Esophagus muscularis mucosa (tissue), 3 donors: ENCODE data around the gene NKAIN1.

Experiments used
- CTCF ChIP-seq, 3 experiments: fragments of 200-600 bp in 2 of 3; fragments of 450-650 bp in 1 of 3; sonication (generic) in 2 of 3; IDR thresholded peaks; one replicate each; pipeline ENCODE4 v1.5.1; 2017 to 2019; ENCODE audit warnings: antibody characterized with exemption in 3 of 3, mild to moderate bottlenecking in 2 of 3, moderate library complexity in 1 of 3
- POLR2A ChIP-seq: fragments of 450-650 bp; IDR thresholded peaks from one replicate; pipeline ENCODE4 v1.6.1; 2017; ENCODE audit warnings: antibody characterized with exemption, moderate library complexity, mild to moderate bottlenecking, low read depth

- peak; percentile 65 to 76 (median 66) for TF ChIP-seq CTCF (IDR thresholded peaks at IDR 0.05)
- no peak for TF ChIP-seq POLR2A
These were observed 55.6 kb downstream of the NKAIN1 start for GRCh38 chr1:31183927-31184554.
